SK-N-MC (cell line): ENCODE measurements around the gene LMNA.

Experiments used
- EZH2 ChIP-seq: fragments of 200-600 bp; sonication (generic); IDR thresholded peaks from one replicate; pipeline ENCODE4 v1.6.1; 2017; ENCODE audit warnings: antibody characterized with exemption
- POLR2AphosphoS5 ChIP-seq: IDR thresholded peaks from 2 replicates; pipeline ENCODE4 v1.6.1; 2012; ENCODE audit warnings: mild to moderate bottlenecking, low read depth, low read length, borderline replicate concordance

GRCh38 chr1:156073110-156073687 lies 41.3 kb upstream of the LMNA start:
- TF ChIP-seq POLR2AphosphoS5 (no peak; the same call in 1 of the 2 replicates), EZH2 (no peak)
